Superior temporal gyrus (tissue), 1 donor: ENCODE data around the gene DAPK2.
"Not testable (repeated sequence)": the region's sequence is repeated elsewhere in the genome, so short reads cannot be mapped to it uniquely, and the experiment has no call there.

Source experiments
- DNase-seq: peaks from one replicate; pipeline ENCODE4 v3.0.0-alpha.2; 2016; ENCODE audit errors: extremely low spot score

Gene DAPK2

DNA sequence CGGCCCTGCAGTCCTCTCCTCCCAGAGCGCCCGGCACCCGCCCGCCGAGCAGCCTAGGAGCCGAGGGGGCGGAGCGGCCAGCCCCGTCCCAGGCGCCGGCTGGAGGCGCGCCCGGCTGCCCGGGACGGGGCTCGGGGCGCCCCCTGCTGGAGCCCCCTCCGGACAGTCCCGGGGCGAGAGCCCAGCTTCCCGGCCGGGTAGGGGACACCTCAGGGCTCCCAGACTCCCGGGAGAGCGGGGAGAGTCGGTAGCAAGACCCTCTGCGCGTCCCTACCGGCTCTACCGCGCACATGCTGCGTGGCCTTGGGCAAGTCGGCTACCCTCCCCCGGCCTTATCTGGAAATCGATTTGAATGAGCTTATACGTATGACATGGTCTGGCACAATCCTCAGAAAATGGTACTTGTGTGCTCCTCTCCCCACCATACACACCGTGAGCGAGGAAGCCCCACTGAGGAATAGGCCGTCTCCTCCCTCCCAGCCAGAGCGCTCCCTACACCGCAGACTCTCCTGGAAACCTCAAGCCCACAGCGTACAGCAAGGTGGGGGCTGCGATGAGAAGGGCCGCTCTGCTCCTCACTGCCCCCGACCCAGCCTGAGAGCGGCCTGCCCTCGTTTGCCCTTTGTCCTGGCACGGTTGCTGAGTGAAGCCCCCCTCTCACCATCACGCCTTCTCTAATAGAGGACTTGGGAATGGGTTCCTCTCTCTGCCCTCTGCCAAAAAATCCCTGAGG is at the start of gene DAPK2:
Gene DAPK2, minus strand, starts transcription at position 65 of the 733 bp plus-strand sequence. CDS start 6,224 bp downstream, outside the sequence.
- DNase-seq = peak; percentile 77

DNA sequence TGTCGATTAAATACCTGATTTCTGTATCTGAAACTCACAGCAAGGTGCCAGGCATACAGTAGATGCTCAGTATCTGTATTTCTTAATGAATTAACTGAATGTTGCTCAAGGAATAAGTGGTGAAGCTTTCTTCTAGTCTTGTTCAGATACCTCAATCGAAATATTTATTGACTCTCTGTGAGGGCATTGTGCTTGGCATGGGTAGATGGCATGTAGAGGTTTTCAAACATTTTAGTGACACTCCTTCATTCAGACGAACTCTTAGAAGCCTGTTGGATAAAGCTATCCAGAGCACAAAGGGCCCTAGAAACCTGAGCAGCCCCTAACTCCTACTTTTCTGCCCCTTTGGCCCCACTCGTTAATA is 49.1 kb upstream of the DAPK2 start:
- no peak for DNase-seq

DNA sequence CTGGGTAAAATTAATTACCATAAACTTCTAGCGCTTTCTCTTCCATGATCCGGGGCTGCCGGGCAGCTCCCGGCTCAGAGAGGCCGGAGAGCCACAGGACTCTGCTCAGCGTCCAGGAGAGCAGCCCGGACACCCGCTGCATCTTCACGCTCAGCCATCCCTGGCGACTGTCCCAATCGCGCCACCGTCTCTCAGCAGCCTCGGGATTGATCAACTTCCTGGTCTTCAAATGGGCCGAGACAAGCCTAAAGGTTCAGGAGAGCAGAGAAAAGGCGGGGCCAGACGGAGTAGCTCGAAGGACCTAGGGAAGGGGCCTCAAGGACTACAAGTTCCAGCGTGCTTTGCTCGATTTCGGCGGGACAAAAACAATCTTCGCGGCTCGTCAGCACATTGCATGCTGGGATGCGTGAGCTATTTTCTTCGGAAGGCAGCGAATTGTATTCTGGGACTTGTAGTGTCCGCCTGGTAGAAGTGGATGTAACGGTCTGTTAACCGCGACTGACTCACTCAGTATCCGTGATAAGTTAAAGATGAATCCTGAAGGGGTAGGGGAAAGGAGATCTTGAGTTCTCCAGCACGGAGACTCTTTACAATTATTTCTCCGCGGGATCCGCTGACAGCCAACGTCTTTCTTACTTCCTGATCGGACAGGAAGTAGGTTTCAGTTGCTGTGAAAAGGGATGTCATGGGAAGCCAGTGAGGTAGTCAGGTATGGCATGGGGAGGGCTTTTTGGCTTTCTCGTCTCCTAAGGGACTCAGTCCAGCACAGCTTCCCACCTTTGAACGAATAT is 47.5 kb upstream of the DAPK2 start, which contains the start of gene CIAO2A:
Gene CIAO2A, minus strand, starts transcription at position 212 of the 791 bp plus-strand sequence. Its CDS starts 70 bp downstream, at position 142.
- DNase-seq = peak; percentile 100

DNA sequence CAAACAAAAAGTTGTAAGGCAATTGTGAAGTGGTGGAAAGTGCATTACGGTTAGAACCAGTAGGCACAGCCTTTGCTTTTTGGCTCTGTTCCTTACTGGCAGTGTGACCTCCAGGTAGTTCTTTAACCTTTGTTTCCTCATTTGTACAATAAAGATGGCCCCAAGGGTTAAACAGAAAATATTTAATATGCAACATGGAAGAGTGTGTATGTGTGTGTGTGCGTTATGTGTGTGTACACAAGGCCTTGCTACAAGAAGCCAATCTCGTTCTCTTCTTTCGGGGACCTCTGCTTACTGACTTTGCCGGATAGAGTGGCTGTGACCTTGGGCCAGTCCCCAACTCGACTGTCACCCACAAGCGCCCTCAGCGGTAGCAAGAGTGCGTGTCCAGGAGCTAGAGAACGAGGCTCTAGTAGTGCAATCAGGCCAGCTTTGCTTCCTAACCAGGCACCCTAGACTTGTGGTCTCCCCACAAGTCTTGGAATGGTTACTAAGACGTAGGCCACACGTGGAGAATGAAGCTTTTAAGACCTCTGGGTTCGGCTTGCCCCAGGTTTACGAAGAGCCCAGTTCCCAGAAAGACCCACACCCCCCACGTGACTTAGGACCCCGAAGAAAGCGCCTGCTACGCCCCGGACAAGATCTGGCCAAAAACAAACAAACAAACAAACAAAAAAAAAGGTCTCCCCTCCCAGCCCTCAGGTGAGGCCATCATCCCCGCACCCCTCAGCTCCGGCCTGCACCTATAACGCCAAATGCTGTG is 46.8 kb upstream of the DAPK2 start:
- DNase-seq = peak; percentile 47

DNA sequence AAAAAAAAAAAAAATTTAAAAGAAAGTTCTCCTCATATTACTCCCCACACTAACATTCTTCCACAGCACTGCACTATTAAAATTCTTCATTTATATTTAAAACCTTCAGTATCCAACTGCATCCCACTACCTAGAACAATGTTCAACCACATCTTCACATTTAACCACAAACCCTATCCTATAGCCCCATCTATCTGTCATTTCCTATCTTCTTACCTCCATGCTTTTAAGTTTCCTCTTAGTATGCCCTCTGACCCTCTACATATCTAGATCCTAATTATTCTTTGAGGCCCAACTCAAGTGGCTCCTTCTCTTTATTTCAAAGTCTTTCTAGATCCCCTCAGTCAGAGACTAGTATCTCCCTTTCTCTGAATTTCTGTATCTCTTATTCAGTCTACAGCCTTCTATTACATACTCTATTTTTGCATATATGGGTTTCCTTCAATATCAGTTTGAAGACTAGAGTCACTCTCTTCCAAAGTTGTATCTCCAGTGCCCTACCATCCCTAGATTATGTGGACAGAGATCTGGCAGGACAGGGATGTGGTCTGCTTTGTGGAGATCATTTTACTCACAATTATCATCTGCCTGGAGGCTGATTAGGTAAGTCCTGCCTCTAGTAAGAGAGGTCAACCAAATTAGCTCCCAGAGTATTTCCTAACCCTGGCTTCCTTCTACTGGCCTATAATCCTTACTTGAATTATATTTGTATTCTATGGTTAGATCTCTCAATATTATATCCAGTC is 46.0 kb upstream of the DAPK2 start:
- no peak for DNase-seq

DNA sequence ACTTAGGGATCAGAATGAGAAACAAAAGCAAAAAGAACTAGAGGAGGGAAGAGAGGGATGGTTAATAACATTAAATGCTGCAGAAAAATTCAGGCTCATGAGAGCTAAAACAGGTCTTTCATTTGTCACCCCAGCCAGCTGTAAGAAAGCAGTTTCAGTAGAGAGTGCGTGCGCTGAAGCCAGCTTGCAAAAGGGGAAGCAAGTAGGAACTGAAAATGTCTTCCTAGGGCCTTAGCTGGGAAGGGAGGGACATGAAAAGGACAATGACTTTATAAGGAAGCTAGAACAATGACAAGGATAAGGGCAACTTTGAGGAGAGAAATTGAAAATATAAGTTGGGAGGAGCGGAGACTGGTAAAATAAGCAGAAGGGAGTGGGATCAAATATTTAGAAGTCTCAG is 44.2 kb upstream of the DAPK2 start:
- no peak for DNase-seq

DNA sequence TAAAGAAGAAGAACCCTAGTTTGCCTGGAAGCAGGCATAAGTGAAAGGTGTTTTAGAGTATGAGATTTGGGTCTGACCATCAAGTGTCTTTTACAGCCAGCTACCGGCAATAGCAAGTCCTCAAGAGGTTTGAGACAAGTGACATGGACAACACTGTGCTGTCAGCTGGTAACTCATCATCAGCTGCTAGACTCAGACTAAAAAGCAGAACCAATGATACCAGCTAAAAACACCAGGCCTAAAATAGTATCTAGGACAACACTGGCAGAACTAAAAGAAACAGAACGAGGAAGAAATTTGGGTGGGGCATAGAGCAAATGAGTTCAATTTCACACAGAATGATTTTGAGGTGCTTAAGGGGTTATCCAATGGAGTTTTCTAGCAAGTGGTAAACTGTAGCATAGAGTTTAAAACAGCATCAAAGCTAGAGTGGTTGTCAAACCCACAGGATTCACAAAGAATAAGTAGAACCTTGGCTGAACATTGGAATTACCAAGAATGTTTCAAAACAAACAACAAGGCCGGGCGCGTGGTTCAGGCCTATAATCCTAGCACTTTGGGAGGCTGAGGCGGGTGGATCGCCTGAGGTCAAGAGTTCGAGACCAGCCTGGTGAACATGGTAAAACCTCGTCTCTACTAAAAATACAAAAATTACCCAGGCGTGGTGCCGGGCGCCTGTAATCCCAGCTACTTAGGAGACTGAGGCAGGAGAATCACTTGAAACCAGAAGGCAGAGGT is 43.4 kb upstream of the DAPK2 start:
- no peak for DNase-seq

DNA sequence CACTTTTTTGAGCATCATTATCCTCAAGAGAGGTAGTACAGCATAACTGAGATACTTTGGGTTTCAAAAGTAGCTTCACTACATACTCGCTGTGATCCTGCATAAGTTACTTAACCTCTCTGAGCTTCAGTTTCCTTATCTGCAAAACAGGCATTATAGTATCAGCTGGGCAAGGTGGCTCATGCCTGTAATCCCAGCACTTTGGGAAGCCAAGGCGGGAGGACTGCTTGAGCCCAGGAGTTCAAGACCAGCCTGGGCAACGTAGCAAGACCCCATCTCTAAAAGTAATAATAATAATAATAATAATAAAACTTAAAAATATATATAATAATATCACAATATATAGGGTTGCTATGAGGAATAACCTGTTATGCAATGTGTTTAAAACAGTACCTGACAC is 36.5 kb upstream of the DAPK2 start:
- no peak for DNase-seq

DNA sequence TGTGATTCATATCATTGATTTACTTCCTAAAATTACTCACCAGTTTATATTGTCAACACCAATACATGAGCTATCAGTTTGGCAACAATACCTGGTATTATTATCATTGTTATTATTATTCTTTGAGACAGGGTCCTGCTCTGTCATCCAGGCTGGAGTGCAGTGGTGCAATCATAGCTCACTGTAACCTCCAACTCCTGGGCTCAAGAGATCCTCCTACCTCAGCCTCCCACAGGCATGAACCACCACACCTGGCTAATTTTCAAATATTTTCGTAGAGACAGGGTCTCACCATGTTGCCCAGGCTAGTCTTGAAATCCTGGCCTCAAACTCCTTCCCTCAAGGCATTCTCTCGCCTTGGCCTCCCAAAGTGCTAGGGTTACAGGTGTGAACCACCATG is 27.2 kb upstream of the DAPK2 start:
- DNase-seq = not testable (repeated sequence)

DNA sequence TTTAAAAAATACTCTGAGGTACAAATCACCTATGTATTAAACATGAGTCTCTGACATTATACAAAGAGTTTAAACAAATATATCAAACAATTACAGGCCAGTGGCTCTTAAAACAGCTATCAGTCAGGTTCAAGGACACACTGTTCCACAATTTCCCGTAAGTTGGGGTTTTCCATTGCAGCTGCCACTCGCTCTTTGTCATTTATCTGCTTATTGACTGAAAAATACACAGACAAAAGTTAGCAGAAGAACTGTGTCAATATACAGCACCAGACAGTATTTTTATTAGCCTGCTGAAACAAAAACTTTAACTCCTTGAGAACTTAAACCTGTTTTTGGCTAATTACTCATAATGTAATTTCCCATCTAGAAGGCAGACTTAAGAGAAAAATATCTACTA is 26.5 kb upstream of the DAPK2 start:
- no peak for DNase-seq

DNA sequence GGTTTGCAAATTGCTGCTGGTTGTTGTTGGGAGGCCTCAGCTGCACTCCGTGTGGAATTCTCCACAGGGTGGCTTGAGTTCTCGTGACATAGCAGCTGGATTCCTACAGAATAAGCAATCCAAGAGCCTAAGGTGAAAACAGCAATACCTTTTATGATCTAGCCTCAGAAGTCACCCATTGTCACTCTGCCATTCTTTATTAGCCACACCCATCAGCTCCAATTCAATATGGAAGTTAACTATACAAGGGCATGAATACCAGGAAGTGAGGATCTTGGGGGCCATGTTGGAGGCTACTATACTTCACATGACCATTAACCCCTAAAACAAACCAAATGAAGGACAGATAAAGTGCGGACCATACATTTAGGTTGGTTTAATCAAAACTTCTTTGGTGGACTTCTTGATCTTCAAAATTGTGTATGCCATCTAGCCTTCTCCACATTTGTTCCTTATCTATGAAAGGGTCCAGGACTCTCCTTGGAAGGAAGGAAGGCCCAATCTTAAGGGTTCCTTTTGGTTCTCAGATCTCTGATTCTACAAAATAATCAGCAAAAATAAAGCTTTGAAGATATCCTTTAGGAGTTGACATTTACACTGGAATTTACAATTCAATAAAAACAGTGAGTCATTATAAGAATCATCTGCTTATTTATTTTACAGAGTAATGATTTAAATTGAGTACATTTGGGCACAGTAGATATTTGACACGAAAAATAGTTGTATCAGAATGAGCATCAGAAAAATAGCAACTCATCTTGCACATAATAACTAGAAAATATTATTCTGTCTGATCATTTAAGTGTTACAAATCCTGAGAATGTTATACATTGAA is 25.9 kb upstream of the DAPK2 start:
- DNase-seq = no peak

DNA sequence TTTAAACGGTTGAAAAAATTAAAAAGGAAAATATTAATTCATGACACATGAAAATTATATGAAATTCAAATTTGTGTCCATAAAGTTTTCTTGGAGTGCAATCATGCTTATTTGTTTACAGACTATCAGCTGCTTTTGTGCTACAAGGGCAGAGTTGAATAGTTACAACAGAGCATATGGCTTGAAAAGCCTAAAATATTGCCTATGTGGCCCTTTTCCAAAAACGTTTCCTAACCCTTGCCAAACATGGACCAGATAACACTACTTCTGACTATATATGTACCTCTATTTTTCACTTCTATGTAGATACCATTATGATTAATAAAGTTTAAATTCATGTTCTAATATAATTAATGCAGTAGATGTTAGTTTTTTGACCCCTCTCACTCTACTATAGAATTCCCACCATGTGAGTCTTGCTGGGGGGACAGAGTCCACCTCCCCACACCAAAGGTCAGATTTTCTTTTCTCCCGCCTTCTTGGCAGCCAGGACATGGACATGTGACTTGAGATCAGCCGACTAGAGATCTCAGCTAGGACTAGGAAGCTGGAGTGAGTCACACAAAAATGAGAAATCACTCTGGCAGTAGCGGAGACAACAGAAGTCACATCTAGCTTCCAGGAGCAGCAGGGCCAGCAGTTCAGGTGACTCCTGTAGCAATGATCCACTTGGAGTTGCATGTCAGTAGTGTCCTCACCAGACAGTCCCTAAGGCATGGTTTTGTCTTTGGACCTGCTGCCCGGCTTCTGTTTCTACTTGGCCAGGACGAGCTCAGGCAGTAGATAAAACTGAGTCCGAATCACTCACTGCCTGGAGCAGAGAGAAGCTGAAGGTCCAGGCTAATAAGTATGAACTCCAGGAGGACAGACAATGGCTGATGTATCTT is 24.9 kb upstream of the DAPK2 start:
- DNase-seq = peak; percentile 58

DNA sequence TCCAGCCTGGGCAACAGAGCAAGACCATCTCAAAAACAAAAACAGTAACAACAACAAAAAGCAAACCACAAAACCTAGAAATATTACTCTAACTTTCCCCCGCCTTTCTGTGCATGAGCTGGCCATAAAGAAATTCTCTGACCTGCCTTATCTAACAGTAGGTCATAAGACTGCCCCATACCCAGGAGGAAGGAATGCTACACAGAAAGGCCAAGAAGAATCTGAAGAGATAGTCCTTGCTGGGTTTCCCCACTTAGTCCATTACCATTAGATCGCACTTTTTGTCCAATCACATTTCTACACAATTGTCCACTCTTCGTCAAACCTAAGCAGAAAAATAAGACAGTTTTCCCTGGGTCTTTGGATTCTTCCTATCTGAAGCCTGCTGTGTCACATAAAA is 23.8 kb upstream of the DAPK2 start:
- DNase-seq = no peak

DNA sequence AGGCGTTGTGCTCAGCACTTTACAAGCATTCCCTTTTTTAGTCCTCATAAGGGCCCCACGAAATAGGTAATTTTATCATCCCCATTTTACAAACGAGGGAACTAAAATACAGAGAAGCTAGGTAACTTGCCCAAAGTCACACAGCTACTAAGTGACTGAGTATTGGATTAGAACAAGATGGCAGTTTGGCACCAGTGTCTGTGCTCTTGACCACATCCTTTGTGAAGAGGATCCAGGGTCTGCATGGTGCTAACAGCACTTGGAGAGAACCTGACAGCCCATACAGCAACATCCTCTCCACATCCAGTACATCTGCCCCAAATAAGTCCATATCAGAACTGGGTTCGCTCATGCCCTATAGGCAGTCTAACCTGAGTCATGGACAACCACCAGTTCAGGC is 21.8 kb upstream of the DAPK2 start:
- DNase-seq = no peak

DNA sequence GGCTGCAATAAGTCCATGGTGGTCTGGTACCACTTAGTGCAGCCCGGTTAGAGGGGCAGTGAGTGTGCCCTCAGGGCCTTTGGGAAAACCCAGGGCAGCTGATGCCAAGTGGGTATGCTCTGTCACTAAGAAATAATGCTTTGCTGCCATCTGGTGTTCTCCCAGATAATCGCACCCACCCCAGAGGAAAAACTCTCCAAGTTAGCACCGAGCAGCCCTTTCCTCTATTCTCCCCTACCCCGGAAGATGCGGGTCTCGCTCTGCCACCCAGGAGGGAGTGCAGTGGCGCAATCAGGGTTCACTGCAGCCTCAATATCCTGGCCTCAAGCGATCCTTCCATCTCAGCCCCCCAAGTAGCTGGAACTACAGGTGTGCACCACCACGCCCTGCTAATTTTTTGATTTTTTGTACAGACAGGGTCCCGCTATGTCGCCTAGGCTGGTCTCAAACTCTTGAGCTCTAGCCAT is 21.3 kb upstream of the DAPK2 start:
- DNase-seq = peak; percentile 93

DNA sequence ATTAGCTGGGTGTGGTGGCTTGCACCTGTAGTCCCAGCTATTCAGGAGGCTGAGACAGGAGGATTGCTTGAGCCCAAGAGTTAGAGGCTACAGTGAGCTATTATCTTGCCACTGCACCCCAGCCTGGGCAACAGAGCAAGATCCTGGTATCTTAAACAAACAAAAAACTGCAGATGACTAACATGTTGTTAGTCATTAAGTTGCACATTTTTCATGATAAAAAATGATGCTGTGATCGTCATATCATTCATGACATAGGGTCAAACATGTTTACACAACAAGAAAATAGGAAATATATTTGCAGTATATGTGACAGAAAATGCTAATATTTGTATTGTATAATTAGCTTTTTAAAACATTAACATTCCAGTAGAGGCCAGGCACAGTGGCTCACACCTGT is 20.2 kb upstream of the DAPK2 start:
- no peak for DNase-seq

DNA sequence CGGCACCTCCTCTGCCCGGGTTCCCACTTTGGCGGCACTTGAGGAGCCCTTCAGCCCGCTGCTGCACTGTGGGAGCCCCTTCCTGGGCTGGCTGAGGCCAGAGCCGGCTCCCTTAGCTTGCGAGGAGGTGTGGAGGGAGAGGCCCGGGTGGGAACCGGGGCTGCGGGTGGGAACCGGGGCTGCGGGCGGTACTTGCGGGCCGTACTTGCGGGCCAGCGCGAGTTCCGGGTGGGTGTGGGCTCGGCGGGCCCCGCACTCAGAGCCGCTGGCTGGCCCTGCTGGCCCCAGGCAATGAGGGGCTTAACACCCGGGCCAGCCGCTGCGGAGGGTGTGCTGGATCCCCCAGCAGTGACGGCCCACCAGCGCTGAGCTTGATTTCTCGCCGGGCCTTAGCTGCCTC is 14.4 kb upstream of the DAPK2 start:
- no peak for DNase-seq

DNA sequence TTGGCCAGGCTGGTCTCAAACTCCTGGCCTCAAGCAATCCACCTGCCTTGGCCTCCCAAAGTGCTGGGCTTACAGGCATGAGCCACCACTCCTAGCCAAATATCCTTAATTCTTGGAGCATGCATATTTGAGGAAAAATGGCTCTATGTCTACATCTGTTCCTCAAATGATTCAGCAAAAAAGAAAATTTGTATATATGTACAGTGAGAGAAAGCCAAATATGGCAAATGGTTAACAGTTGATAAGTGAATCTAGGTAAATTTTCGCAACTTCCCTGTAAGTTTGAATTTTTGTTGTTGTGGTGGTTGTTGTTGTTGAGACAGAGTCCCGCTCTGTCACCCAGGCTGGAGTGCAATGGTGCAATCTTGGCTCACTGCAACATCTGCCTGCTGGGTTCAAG is 12.8 kb upstream of the DAPK2 start:
- DNase-seq = not testable (repeated sequence)

DNA sequence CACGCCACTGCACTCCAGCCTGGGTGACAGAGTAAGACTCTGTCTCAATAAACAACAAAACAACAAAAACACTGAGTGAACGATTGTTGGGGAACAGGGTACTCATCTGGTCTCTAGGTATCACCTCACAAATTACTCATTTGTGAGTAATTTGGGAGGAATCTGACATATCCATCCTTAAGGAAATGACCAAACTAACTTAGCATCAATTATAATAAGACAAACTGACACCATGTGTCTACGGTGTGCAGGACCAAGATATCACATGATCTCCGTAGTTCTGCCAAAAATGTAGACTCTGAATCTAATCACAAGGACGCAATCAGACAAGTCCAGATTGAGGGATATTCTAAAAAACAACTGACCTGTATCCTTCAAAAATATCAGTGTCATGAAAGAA is 12.0 kb upstream of the DAPK2 start:
- DNase-seq = no peak
